Neural cell (in vitro differentiated cells): ENCODE data around the gene NECTIN1.

Source experiments
- CTCF ChIP-seq: fragments of 450-650 bp; IDR thresholded peaks from 2 replicates; pipeline ENCODE4 v1.5.1; 2014; ENCODE audit warnings: antibody characterized with exemption, mild to moderate bottlenecking, moderate library complexity; ENCODE audit not compliant: poor library complexity, severe bottlenecking
- POLR2AphosphoS5 ChIP-seq: IDR thresholded peaks from 2 replicates; pipeline ENCODE4 v1.6.1; 2012
- TAF1 ChIP-seq: IDR thresholded peaks from 2 replicates; pipeline ENCODE4 v1.6.1; 2012; ENCODE audit warnings: low read depth

GRCh38 chr11:119637481-119637880 lies 91.5 kb downstream of the NECTIN1 start:
- TF ChIP-seq CTCF, result no peak
- TF ChIP-seq POLR2AphosphoS5, result no peak
- no peak for TF ChIP-seq TAF1
